ENCODE data around the gene ATP8A2. TPM values are rescaled to one million over a fixed set of nuclear protein-coding genes. Genes with fewer than 3 reads are reported as not detected.
A peak's percentile ranks its signal among the peaks of the same experiment; 100 is the strongest.

ATP8A2 gene
- total and polyA plus RNA-seq, 2 of the 8 experiments (the other 6 are each of a cell fraction or from before 2014, with no cell fraction given): 2.4 to 8.3 TPM

GRCh38 chr13:25770601-25771000 is 398.8 kb downstream of the ATP8A2 start:
- H3K4me3 ChIP-seq (ENCODE audit: extremely low read depth in 1 of 4, insufficient read depth in 2 of 4, low read depth in 3 of 4, low read length in 4 of 4): no peak overlapping the region
- no peak overlapping the region for H2BK20ac ChIP-seq (ENCODE audit: low read length)
- no peak overlapping the region; the same call in 1 of the 2 replicates for H2AK5ac ChIP-seq (ENCODE audit: low read depth, low read length)
- no peak overlapping the region for H3K23ac ChIP-seq (ENCODE audit: insufficient read length)
- no peak overlapping the region for H3K14ac ChIP-seq (ENCODE audit: insufficient read length)
- H3K27ac ChIP-seq (ENCODE audit: low read depth, low read length): no peak overlapping the region
- POLR2A ChIA-PET (ENCODE audit: partially characterized antibody): no interaction called here
- no peak overlapping the region for H3K56ac ChIP-seq (replicated peaks; ENCODE audit: insufficient read length, low read depth, low read length)
- peak overlapping the region; percentile 15 for H2BK120ac ChIP-seq (replicated peaks; ENCODE audit: low read depth, low read length)
- no peak overlapping the region; the same call in 1 of the 2 replicates for H3K18ac ChIP-seq (ENCODE audit: extremely low read depth, low read length)
- no peak overlapping the region for H3K4ac ChIP-seq (replicated peaks; ENCODE audit: insufficient read length, low read depth, low read length)
- H3K23me2 ChIP-seq (ENCODE audit: low read depth, low read length): no peaks in the 10 kb centered on the region
- H4K20me1 ChIP-seq (replicated peaks in 1 of 2; ENCODE audit: control insufficient read depth in 1 of 2, insufficient read depth in 2 of 2, low read length in 2 of 2): no peaks in the 10 kb centered on the region
- WGBS, 2 experiments (ENCODE audit: extremely low coverage in 1 of 2, insufficient coverage in 1 of 2, insufficient read length in 1 of 2, insufficient replicate concordance in 2 of 2, low coverage in 1 of 2, low lambda C conversion rate in 2 of 2, missing lambda C conversion rate in 1 of 2): 84% methylated on average over 7 of the region's 7 CpGs; no CpG with 5 or more reads in 1 of the 2 experiments
- H3K9me3 ChIP-seq (ENCODE audit: insufficient read depth in 2 of 2, low read depth in 1 of 2, low read length in 1 of 2): peaks cover 0 to 2% of the 10 kb centered on the region in 2 experiments; a peak in 1 of 4 replicates
- no peaks in the 10 kb centered on the region; a peak in 1 of 8 replicates for H3K36me3 ChIP-seq (ENCODE audit: control insufficient read depth in 2 of 4, insufficient read depth in 4 of 4, low read length in 3 of 4)
- H4K5ac ChIP-seq (ENCODE audit: insufficient read length, low read depth, low read length): no peak overlapping the region
- no peaks in the 10 kb centered on the region for H3K27me3 ChIP-seq (replicated peaks in 1 of 4; ENCODE audit: control insufficient read depth in 3 of 4, extremely low read depth in 1 of 4, insufficient read depth in 3 of 4, low read length in 3 of 4)
- peaks cover 4 to 18% (median 8%) of the 10 kb centered on the region in 4 experiments for H3K4me1 ChIP-seq (replicated peaks in 1 of 4; ENCODE audit: control insufficient read depth in 3 of 4, insufficient read depth in 4 of 4, low read length in 3 of 4)
- no peaks in the 10 kb centered on the region for H3K79me2 ChIP-seq (ENCODE audit: control insufficient read depth in 1 of 2, insufficient read depth in 2 of 2, low read length in 2 of 2)
- H3K79me1 ChIP-seq (ENCODE audit: low read depth, low read length): no peaks in the 10 kb centered on the region
- no peak overlapping the region for H2BK15ac ChIP-seq (ENCODE audit: low read length)
- DNase-seq (ENCODE audit: low read depth in 1 of 2, low spot score in 2 of 2) (no peak), FAIRE-seq (no peak)
- H2BK5ac ChIP-seq (ENCODE audit: low read depth, low read length): no peak overlapping the region
- peak overlapping the region; percentile 14 to 23; a peak in 1 of 4 replicates for H3K4me2 ChIP-seq (ENCODE audit: insufficient read depth in 1 of 2, low read depth in 2 of 2, low read length in 2 of 2)
- H3K9ac ChIP-seq (replicated peaks in 1 of 4; ENCODE audit: extremely low read depth in 1 of 4, low read depth in 3 of 4, low read length in 3 of 4): no peak overlapping the region
- CTCF ChIA-PET (ENCODE audit: partially characterized antibody): interaction anchor here (1.1 kb wide), 1 partner anchor 291 kb away, joined by 4 read pairs; no protein-coding TSS in a partner anchor
- H2AFZ ChIP-seq (ENCODE audit: low read length): no peak overlapping the region
- H4K8ac ChIP-seq (ENCODE audit: extremely low read depth, insufficient read depth, low read length): no peak overlapping the region
- H2BK12ac ChIP-seq (ENCODE audit: low read depth, low read length): no peak overlapping the region
- H4K91ac ChIP-seq (replicated peaks; ENCODE audit: insufficient read length, low read length): peak overlapping the region; percentile 44
- TF ChIP-seq EGR1 (IDR thresholded peaks at IDR 0.05; ENCODE audit: borderline replicate concordance, low read depth, low read length): no peak
- TF ChIP-seq SP4 (IDR thresholded peaks at IDR 0.05; ENCODE audit: low read length): no peak
- TF ChIP-seq TCF12 (IDR thresholded peaks at IDR 0.05; ENCODE audit: low read depth, low read length): no peak
- no peak for TF ChIP-seq CHD1 (IDR thresholded peaks at IDR 0.05; ENCODE audit: low read depth, low read length)
- TF ChIP-seq HDAC2 (IDR thresholded peaks at IDR 0.05; ENCODE audit: borderline replicate concordance in 1 of 2, low read depth in 2 of 2, low read length in 2 of 2): no peak
- no peak for TF ChIP-seq CBX5 (IDR thresholded peaks at IDR 0.05; ENCODE audit: low read depth, low read length)
- TF ChIP-seq FOSL1 (IDR thresholded peaks at IDR 0.05; ENCODE audit: insufficient read depth, low read depth, low read length): no peak
- no peak for TF ChIP-seq SIRT6 (IDR thresholded peaks at IDR 0.05; ENCODE audit: low read length)
- TF ChIP-seq ZNF274 (IDR thresholded peaks at IDR 0.05; ENCODE audit: borderline replicate concordance, extremely low read depth, low read length): no peak
- TF ChIP-seq TEAD4 (IDR thresholded peaks at IDR 0.05; ENCODE audit: low read depth, low read length): no peak
- no peak for TF ChIP-seq KDM5A (IDR thresholded peaks at IDR 0.05; ENCODE audit: low read length)
- no peak for TF ChIP-seq KDM1A (IDR thresholded peaks at IDR 0.05; ENCODE audit: borderline replicate concordance, low read length)

All from H1 (cell line).